ENCODE measurements around the gene PTPRN2.

The PTPRN2 gene

GRCh38 chr7:158285383-158285770 is 302.2 kb downstream of the PTPRN2 start:
- H3K4me2 ChIP-seq (ENCODE audit: low read length), result no peak overlapping the region
- H3K9me3 ChIP-seq (ENCODE audit: control insufficient read depth, low read length), result no peaks in the 10 kb centered on the region
- no peak overlapping the region for H3K9ac ChIP-seq
- H3K4me1 ChIP-seq, result no peaks in the 10 kb centered on the region
- no peak for TF ChIP-seq CTCF (IDR thresholded peaks at IDR 0.05)
- H3K79me2 ChIP-seq, result no peaks in the 10 kb centered on the region
- no peak overlapping the region for H3K27ac ChIP-seq
- H3K36me3 ChIP-seq (ENCODE audit: control insufficient read depth, insufficient read depth, low read length), result no peaks in the 10 kb centered on the region
- H2AFZ ChIP-seq, result no peak overlapping the region
- H3K27me3 ChIP-seq (ENCODE audit: control insufficient read depth, insufficient read depth, low read length), result no peaks in the 10 kb centered on the region
- H3K4me3 ChIP-seq (ENCODE audit: low read depth, low read length), result no peak overlapping the region

- Histone ChIP-seq H3K4me1 (no peaks in the 10 kb centered on the region), H3K4me3 (ENCODE audit: low read depth, low read length) (no peak overlapping the region), H3K36me3 (ENCODE audit: control insufficient read depth, insufficient read depth, low read length) (no peaks in the 10 kb centered on the region), H3K27me3 (ENCODE audit: control insufficient read depth, insufficient read depth, low read length) (no peaks in the 10 kb centered on the region), H3K79me2 (no peaks in the 10 kb centered on the region), H3K9ac (no peak overlapping the region), H3K27ac (no peak overlapping the region), H2AFZ (no peak overlapping the region), H3K9me3 (ENCODE audit: control insufficient read depth, low read length) (no peaks in the 10 kb centered on the region), H3K4me2 (ENCODE audit: low read length) (no peak overlapping the region)
- no peak for TF ChIP-seq CTCF (IDR thresholded peaks at IDR 0.05)
Measured at GRCh38 chr7:158284617-158285382, 302.8 kb downstream of the PTPRN2 start.

- no peaks in the 10 kb centered on the region for H3K9me3 ChIP-seq (ENCODE audit: control insufficient read depth, low read length)
- no peak overlapping the region for H2AFZ ChIP-seq
- no peaks in the 10 kb centered on the region for H3K36me3 ChIP-seq (ENCODE audit: control insufficient read depth, insufficient read depth, low read length)
- no peaks in the 10 kb centered on the region for H3K27me3 ChIP-seq (ENCODE audit: control insufficient read depth, insufficient read depth, low read length)
- H3K4me2 ChIP-seq (ENCODE audit: low read length), result no peak overlapping the region
- no peak overlapping the region for H3K4me3 ChIP-seq (ENCODE audit: low read depth, low read length)
- no peak overlapping the region for H3K27ac ChIP-seq
- TF ChIP-seq CTCF (IDR thresholded peaks at IDR 0.05), result no peak
- H3K9ac ChIP-seq, result no peak overlapping the region
- H3K4me1 ChIP-seq, result no peaks in the 10 kb centered on the region
- H3K79me2 ChIP-seq, result no peaks in the 10 kb centered on the region
Measured at GRCh38 chr7:158284121-158284520, 303.5 kb downstream of the PTPRN2 start.

GRCh38 chr7:158283016-158283974 is 304.3 kb downstream of the PTPRN2 start:
- Histone ChIP-seq H3K4me2 (ENCODE audit: low read length) (no peak overlapping the region), H3K9me3 (ENCODE audit: control insufficient read depth, low read length) (no peaks in the 10 kb centered on the region), H3K27ac (no peak overlapping the region), H2AFZ (no peak overlapping the region), H3K36me3 (ENCODE audit: control insufficient read depth, insufficient read depth, low read length) (no peaks in the 10 kb centered on the region), H3K4me3 (ENCODE audit: low read depth, low read length) (no peak overlapping the region), H3K4me1 (no peaks in the 10 kb centered on the region), H3K9ac (no peak overlapping the region), H3K27me3 (ENCODE audit: control insufficient read depth, insufficient read depth, low read length) (no peaks in the 10 kb centered on the region), H3K79me2 (no peaks in the 10 kb centered on the region)
- TF ChIP-seq CTCF (IDR thresholded peaks at IDR 0.05), result no peak

Data from parathyroid adenoma (tissue), 2 donors.